Activated naive CD4-positive, alpha-beta T cell treated with Interleukin-2 at 50 U/mL for 16 hours (primary cell): ENCODE data around the gene GADL1.

Experiments
- DNase-seq: peaks from one replicate; pipeline ENCODE4 v3.0.0-alpha.2; 2020

Gene GADL1

DNA sequence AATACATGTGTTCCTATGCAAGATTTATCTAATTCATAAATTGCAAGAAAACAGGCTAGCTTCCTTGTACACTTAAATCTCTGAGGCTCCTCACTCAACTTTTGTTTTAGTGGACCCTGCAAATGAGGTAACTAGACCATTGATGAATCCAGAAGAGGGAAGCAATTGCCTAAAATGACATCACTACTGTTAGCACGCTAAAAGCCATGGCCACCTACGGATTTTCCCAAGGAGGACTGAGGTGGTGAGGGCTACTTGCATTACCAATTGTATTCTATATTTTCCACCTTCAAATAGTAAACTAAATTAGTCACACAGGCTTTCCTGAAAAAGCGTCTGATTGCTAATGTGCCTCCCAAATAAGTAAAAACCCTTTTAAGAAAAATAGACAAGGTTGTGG lies 140.7 kb downstream of the GADL1 start:
- DNase-seq, result no peak

DNA sequence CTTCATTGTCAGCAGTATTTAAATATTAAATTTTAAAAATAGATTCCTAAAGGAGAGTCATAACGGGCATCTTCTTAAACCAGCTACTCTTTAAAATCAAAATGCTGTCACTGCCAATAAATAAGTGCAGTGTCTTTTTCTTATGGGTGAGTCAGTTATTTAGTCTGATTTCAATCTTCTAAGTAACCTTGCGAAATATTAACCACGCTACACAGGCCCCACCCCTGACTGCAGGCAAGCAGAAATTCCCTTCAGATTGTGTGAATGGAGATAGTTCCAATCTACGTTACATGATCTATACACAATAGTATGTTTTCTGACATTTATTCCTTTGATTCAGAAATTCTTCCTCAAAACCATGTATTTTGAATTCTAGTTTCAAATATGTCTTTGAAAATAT lies 141.5 kb downstream of the GADL1 start:
- DNase-seq, result no peak

DNA sequence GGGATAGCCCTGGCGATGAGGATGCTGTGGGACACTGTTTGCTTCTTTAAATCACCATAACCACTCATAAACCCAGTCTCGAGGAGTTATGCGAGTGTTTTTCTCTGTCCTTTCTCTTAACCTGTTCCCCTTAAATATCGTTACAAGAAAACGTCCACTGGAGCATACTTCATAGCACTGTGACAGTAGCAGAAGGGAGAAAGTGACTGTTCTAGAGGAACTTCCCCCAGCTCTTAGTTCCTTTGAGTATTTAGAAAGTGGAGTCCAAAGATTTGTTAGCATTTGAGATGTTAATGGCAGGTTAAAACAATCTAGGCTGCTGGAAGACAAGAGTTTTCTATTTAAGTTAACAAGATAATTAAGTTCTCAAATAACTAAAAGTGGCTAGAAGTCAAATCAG lies 142.0 kb downstream of the GADL1 start:
- no peak for DNase-seq

DNA sequence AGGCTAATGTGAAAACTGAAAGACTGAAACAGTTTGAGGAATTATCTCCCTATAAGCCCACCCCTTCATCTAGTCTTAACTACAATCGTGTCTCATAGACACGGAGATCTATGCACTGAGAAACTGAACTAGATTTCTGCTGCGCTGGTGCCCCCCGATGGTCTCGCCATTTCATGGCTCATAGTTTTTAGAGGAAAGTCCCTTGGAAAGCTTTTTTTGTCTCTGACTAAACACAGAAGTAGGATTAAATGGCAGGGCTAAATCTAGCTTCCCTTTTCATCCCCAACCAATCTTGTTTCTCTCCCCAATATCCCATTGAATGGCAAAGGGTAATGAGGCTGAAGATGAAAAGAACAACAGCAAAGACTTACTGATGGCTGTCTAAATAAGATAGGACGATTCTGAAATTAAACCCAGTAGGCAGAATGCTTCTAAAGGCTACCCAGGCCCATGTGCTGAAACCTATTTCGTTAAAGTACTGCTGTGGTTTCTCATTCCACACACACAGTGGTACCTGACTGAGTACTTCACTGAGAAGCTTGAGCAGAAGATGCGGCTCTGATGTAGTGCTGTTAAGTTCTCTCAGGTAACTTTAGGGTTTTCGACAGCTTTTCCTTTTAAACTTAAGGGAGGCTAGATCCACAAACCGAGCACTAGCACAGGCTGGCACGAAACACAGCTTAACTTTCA lies 142.7 kb downstream of the GADL1 start:
- peak; percentile 47 for DNase-seq

DNA sequence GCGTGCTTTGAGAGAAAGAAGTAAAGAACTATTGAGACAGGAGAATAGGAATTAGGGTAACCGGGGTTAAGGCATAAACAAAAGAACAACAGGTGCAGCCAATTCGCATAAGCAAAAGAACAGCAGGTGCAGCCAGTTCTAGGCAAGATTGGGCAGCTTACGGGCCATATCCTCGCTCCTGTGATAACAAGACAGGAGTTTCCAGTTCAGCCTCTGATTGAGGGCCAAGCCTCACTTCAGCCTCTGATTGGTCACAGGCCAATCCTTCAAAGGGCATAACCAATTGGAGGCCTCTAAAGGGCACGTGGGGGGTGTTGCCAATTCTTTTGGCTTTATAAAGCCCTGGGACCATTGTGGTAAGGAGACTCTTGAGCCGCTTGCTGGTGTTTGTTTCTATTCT lies 143.5 kb downstream of the GADL1 start:
- no peak for DNase-seq

DNA sequence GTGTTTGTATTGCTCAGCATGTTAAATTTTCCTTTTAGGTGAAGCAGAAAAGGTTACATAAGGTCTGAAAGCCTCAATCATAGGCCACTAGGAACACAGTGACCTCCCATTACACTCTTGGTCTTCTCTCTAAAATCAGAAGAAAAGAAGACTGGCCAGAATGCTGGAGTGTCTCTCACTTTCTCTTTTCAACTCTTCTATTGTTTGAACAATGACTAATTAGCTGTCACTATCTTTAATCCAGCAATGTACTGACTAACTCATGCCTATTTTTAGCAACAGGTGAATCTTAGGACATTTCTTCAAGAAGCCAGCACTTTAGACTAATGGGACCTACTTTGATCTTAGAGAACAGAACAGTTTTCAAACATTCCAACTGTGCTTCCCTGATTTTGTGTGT lies 145.2 kb downstream of the GADL1 start:
- no peak for DNase-seq

DNA sequence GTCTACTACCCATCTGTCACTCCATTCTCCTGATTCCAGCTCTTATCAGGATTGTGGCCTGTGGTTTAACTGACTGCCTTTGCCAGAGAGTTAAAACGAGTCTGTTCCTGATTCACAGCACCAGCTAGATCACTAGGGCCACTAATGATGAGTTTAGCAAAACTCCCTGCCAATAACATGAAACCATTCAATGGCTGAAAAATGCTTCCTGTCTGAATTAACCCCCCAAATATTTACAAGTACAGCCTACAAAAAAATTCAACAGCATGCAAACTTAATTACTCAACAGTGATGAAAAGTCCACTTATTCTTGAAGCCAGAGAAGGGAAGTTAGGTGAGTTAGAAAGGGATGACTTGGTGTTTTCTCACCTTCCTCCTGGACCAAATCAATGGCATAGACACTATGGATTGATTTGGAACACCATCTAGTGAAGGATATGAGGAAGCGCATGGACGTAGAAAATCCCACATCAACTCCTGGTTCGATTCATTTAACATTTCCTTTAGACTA lies 146.6 kb downstream of the GADL1 start:
- DNase-seq, result no peak

DNA sequence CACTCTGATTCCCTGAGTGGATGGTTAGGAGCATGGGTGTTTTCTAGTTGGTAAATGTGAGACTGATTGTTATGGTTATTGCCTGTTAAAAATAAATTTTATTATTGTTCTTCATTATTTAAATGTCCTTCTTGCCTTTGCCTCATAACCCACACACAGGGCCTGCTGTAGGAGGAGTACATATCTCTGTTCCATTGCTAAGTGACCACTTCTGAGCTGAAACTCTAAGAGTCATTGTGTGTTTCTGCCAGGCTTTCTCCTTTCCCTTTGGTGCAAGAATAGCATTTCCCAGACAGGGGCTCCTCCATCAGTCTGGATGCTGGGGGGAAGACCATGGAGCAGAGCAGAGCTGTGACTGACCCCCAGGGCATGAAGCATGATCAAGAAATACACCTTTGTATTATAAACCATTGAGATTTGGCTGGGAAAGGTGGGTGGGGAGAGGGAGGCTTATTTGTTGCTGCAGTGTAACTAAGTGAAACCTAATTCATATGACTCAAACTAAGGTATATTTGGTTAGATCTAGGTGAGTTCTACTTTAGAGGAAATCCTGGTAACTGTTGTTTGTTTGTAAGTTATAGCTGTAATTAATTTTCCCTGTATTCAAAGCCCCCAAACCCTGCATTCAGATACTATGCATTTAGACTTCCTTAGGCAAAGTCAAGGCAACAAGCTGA lies 150.7 kb downstream of the GADL1 start:
- no peak for DNase-seq

DNA sequence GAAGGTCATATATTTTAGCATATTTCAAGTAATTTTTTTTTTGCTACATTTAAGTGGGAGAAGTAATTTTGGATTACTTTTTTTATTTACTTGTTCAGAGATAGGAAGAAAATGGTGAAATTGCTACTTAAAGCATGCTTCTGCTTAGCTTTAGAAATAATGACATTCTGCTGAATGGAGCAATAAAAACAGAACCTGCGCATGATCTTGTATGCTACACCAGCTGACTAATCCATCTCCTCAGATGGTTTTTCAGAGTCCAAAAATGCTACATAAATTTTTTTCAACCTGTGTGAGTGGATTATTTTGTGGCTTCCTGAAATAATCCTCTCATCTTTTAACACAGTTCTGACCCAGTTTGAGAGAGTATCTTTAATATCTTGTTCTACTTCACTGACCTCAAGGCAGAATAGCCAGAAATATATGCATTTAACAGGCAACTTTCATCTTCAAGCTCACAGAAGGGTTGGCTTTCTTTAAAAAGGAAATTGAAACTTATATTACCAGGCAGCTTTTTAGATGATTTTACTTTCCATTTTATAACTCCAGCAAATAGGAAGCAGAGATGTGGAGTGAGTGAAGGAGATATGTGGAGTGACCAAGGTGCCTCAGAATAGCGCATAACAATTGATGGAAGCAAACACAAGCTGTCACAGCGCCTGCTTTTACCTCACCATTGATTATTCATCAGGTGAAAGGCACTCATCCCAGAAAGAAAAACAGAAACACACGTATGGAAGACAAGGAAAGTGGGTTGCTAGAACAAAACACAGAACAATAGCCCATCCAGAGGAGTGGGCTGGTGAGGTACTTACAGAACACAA lies 151.5 kb downstream of the GADL1 start:
- no peak for DNase-seq

DNA sequence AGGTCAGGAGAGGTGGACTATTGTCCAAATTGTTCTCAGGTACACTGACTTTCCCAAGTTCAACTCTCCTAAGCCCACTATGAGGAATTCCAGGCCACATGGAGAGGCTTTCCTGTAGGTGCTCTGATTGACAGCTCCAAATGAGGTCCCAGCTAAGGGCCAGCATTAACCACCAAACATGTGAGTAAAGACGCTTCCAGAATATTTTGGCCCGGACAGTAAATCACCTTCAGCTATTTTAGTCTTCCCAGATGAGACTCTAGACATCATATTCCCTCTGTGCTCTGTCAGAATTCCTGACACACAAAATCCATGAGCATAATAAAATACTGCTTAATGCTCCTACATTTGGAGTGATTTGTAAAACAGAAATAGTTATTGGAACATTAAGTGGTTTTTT lies 152.6 kb downstream of the GADL1 start:
- DNase-seq, result no peak

DNA sequence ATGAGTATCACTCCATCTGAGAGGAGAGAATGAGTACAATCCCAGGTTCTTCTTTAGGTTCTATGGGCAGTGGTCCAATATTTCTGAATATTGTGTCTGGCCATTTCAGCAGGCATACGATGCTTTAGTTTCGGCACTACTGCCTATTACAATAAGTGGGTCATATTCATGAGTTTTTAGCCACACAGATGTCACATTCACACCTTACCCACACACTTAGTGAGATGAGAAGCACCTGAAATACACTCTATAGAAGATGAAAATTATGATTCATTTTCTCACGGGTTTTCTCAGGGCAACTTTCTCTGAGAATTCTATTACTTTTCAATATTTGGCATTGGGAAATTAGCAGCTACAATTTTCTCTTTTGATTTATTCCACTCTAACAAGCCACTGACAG lies 155.9 kb downstream of the GADL1 start:
- DNase-seq, result no peak

DNA sequence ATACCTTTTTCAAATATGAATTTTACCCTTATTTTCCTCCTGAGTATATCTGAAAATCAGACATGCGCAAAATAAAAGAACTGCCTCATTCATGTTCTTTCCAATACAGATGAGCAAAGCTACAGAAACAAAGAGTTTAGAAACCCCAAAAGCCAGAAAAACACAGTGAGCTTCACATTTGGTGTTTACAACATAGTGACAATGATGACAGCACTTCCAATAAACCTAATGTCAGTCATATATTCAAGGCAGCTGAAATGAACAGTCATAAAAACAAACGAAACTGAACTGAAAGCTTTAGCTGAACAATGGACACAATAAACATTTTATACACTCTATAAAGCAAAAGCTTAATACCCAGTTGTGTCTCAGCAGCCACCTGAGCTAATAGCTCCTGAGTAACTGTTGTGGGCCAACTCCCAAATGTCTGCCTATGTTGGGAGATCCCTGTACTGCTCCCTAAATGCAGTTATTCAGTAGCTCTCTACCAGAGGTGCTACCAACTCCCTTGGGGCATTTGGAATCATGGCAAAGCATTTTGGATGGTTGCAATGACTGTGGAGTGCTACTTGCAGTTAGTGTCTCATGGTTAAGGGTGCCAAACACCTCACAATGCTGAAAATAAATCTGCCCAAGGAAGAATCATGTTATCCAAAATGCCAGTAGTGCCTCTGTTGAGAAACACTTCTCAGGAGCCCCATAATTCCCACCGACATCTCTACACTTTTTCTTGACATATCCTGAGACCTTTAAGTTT lies 156.5 kb downstream of the GADL1 start:
- no peak for DNase-seq

DNA sequence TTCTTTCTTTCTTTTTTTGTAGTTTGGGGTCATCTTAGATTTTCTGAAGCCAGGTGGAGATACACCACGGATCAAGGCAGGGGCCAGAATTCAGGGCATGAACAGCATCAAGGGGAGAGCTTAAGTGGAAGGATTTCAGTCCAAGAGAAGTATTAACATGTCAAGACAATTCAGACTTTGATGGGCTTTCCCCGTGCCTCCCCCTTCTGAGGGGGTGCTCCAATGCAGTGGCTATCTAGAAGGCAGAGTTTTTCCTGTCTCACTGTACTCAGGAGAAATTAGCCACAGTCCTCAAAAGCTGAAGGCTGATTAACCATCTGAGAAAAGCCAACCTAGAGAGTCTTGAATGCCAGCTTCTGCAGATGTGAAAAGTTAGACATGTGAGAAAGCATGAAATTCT lies 160.8 kb downstream of the GADL1 start:
- no peak for DNase-seq

DNA sequence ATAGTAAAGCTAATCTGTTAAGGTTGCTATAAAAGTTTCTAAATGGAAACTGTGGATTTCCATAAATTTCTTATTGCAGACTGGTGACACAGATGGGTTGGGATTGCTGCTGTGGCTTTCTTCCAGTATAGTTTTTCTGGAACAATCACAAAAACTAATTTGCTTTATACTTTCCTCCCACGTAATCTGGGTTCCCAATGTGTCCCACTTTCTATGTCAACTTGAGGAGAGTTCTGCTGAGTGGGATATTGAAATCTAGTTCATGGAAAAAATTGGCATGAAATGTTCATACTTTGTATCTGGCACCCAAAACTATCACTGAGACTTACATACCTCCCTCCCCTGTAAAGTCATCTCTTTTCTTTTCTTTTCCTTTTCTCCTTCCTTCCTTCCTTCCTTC lies 161.3 kb downstream of the GADL1 start:
- no peak for DNase-seq

DNA sequence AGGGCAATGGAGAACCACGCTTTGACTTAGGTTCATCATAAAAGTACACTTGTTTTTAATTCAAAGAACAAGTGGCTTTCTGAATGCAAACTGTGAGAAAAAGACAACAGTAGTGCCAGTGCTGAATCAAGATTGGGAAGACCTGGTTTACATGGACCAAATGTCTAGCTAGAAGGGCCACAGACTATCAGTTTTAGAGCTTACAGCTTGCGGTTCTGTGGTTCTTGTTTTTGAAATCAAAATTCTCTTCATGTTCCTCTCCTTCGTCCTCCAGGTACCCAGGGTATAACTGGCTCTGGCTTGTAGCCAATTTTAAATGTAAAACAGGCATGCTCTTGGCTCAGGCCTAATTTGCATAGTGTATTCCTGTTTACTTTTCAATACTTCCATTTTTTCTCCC lies 163.5 kb downstream of the GADL1 start:
- no peak for DNase-seq

DNA sequence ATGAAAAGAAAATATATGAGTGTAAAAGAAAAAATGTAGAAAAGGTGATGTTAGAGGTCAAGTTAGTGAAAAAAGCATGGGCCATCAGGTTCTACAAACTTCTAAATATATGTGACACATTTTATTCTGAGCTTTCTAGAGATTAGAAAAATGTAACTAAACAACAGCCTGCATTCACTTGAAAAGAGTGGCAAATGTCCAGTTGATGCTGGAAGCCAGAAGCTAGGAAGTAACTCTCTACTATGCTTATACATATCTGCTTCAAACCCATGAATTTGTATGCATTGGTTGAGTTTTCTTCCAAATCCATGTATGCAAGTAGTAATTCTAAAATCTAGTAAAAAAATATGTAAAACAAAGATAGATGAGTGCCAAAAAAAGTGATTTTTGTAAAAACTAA lies 164.5 kb downstream of the GADL1 start:
- no peak for DNase-seq

DNA sequence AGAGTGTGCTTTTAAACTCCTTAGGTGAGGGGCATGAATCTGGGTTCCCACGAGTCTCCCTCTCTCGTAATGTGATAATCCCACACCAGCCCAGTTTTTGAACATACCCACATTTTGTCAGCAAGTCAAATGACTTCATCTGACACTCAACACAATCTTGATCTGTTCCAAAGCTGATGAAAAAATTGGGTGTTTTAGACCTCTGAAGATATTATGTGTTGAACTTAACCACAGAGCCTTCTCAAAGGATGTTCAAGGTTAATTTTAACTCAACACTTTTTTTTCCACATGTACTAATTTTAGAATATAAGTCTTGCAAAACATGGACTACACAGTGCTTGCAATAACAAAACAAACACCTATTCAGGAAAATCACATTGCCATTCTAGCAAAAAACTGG lies 164.9 kb downstream of the GADL1 start:
- no peak for DNase-seq

DNA sequence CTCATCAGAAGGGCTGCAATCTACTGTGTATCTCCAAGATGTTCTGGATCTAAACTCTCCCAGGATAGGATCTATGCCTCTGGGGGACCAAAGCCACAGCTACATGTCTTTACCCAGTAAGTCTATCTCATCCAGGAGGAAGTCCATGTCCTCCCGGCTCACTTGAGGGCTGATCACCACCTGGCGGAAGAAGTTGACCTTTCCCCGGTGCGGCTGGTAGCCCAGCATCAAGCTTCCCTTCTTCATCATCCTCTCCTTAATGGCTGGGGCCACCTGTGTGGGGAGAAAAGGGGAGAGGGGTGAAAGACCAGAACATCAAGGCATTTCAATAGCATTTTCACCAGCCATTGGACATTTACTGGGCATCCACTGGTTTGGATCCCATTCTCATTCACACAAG lies 166.3 kb downstream of the GADL1 start:
- no peak for DNase-seq

DNA sequence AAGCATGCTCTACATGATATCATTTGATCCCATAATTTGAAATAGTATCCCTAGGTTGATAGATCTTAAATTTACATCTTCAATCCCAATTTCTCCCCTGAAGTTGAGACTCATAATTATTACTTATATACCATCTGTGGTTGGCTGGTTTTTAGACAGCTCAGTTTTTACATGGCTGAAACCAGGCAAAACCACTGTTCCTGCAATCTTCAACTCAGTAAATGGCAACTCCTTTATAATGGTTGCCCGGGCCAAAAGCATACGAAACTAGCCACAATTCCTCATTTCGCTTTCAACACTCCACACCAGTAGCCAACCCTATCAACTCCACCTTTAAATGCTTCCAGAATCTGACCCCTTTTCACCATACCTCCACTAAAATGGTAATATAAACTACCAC lies 169.6 kb downstream of the GADL1 start:
- DNase-seq, result no peak

DNA sequence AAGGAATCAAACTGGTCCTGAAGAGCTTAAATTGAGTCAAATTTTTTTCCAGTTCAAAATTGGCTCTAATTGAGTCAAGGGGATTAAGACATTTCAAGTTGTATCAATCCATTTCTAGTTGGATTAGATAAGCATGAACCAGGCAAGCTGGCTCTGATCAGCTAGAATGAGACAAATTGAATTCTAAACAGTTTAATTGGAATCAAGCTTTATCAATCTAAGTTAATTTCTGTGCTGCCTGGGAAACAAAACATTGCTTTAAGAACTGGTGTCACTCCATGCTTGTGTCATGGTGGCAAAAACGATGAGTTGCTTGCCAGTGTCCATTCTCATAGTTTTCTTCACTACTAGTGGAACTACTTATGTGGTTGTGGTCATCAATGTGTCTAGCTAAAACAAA lies 171.2 kb downstream of the GADL1 start:
- no peak for DNase-seq

DNA sequence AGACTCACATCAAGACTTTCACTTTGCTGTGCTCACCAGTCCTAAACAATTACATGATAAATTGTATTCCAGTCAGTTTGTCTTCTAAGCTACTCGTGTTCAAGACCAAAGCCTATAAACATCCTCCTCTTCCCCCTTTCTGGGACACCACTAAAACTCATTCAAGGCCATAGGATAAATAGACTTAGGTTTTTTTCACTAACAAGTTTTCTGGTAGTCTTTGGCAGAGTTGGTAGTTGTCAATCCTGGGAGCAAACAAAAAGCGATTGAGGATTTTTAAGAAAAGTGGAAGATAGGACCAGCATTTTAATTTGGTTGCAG lies 173.2 kb downstream of the GADL1 start:
- DNase-seq, result no peak

DNA sequence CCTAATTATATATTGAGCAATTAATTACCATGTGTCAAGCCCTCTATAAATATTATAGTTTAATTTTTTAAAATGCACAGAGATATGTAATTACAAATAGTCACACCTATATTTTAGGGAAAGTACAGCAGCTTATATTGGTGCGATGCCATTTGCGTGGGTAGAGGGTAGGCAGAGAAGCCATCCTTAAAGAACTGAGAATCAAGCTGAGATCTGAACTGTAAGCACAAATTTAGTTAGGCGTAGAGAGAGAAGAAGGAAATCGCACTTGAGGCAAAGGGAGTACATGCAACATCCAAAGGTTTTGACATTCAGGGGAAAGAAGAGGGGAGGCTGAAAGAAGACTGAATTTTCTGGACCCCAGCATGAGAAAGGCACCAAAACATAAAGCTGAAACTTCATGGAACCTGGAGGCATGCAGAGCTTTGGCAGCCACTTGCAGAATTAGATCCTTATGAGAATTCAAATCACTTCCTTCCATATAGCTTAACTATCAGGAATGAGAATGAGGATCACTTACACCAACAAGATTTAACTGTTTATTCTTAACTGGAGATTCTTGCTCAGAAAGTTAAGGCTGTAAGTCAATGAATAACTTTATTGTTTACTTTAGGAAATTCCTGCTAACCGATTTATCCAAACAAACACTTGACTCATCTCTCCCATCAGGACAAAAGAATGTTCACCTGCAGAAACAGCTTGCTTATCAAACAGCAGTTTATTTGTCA lies 173.7 kb downstream of the GADL1 start:
- no peak for DNase-seq

DNA sequence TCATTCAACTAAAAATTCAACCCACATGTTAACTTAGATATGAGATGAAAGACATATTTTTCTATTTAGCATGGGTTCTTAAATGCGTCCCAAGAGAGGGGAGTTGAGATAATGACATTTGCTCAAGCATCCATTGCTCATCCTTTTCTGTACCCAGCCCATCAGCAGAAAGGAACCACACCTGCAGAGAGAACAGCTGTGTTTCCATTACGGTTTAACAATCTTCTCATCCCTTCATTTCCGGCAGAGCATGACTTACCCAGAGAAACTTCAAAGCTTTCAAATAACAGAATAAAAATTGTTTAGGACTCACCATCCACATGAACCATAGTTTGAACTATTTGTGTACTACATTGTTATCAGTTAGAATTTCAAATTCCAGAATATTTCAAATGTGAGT lies 174.9 kb downstream of the GADL1 start:
- no peak for DNase-seq
